HG02852 (cell line): ENCODE data around the gene BTBD9.

Experiments
- ATAC-seq: cut with Tn5 transposase; IDR thresholded peaks from one replicate; pipeline ENCODE4 v1.9.1; 2021; ENCODE audit warnings: mild to moderate bottlenecking, moderate library complexity; ENCODE audit not compliant: unreplicated experiment

Gene BTBD9

GRCh38 chr6:38185244-38185643 is 454.5 kb downstream of the BTBD9 start:
- no peak for ATAC-seq

- no peak for ATAC-seq
These were observed 455.1 kb downstream of the BTBD9 start for GRCh38 chr6:38184585-38185080.

- no peak for ATAC-seq
These were observed 455.7 kb downstream of the BTBD9 start for GRCh38 chr6:38183856-38184584.

GRCh38 chr6:38182426-38182825 is 457.3 kb downstream of the BTBD9 start:
- no peak for ATAC-seq

- ATAC-seq, result no peak
These were observed 459.1 kb downstream of the BTBD9 start for GRCh38 chr6:38180586-38180985.

DNA sequence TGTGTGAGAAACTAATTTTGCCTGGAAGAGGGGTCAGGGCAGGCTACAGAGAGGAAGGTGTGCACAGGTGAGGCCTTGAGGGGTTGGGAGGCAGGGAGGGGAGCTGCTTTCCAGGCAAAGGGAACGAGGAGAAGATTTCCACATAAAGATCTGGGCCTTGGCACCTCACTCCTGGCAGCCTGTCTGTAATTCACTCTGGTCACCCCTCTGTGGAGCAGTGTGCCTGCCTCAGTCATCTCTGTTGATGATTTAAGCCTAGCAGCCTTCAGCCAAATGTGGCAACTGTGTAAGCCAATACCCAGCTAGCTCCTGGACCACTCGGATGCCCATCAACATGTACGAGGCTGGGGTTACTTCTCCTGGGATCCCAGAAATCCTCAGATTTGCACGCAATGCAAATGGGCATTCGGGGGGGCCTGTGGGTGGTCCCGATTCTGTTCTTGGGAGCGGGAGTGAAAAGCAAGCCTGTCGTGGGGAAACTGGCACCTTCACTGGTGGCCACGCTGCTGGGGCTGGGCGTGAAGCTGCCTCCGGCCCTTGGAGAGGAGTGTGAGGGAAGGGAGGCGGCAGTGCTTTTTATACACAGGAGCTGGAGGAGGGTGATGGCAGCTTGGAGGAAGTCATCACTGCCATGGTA is 459.8 kb downstream of the BTBD9 start:
- ATAC-seq, result no peak

- no peak for ATAC-seq
These were observed 460.4 kb downstream of the BTBD9 start for GRCh38 chr6:38179300-38179699.

DNA sequence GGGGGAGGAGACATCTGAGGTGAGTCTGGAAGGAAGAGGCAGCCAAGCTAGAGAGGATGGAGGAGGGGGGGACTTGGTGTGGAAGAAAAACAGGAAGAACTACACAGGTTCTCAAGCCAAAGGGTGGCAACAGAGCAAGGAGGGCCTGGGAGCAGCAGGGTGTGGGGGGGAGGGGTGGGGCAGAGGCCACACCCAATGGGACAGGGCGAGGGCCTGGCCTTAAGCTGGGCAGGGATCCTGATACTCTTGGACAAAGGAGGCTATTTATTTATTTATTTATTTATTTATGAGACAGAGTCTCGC is 461.2 kb downstream of the BTBD9 start:
- ATAC-seq, result no peak

DNA sequence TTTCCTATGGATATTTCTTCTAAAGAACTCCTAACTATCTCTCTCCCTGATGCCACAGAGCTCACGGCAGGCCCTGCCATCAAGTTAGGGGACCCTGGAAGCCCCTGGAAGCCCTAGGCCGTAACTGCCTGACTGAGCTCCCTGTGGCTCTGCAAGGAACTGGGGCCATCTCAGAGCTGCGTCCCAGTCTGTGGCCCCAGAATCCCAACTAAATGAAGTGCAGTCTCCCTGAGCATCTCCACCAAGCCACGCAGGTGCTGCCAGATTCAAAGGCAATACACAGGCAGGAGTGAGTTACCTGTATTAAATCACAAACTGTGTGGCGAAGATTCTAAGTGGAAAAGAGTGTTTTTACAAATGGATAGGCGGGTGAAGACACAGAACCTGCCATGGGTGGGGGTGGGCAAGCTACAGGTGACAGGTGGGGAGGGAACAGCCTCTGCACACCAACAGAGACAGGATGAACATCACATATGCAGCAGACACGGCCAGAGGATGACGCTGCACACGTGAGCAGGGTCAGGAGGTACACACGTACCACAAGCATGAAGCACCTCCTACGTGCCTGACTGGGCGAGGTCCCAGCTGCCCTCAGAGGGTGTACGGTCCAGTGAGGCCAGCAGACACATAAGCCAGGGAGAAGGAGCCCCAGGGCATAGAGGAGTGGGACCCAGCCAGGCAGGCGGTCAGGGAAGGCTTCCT is 461.7 kb downstream of the BTBD9 start:
- no peak for ATAC-seq

DNA sequence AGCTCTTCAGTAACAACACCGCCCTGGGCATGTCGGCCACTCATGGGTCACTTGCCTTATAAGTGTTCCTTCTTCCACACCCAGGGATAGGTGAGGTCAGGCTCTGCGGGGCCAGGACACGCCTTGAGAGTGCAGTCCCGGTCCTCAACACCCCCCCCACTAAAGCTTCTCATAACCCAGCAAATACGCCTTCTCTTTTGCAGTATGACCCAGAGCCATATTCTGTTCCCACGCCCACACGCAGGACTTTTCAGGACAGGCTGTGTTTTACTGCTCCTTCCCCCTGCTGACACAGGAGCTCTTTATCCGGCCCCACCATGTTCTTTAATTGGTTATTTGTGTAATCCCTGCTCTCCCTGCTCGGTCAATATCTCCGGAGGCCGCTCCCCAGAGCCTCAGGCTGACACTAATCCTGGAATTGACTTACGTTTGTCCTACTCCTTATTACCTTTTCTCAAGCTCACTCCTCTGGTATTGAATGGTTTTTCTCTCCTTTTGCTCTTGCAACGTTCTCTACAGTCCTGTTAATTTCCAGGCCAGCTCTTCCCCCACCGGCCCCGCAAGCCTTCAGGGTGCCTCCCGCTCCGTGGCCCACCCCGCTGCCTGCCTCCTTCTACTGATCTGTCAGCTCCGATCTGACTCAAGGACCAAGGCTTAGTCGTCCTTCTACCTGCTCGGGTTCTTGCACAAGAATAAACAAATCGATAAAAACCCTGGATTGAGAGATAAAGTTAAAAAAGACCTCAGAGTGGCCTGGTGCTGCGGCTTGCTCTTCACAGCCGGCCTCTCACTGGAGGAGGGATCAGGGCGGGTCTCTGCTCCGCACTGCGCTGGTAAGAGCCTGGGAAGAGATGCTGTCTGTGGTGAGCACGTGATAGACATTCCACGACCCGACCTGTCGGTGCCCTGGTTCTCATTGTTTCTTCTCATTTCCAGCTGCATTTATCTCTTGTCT is 462.7 kb downstream of the BTBD9 start:
- no peak for ATAC-seq

GRCh38 chr6:38175786-38176185 is 463.9 kb downstream of the BTBD9 start:
- no peak for ATAC-seq

- ATAC-seq, result no peak
These were observed 464.8 kb downstream of the BTBD9 start for GRCh38 chr6:38174806-38175495.

DNA sequence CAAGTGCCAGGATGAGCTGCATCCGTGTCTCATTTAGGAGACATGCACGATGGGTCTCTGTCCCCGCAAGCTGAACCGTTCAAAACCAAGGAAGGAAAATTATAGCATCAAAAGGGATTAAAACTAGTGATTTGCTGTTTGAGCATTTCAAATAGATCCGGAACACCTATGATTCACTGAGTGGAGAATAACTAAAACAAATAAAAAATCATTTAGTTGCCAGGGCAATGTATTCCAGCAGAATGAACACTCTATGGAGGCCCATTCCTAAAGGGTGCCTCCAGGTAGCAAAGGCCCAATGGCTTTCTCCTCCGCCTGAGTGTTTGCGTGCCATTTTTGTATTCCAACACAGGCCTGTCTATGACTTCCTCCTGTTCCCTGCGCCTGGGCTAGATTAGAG is 465.4 kb downstream of the BTBD9 start:
- no peak for ATAC-seq

GRCh38 chr6:38173909-38174308 is 465.8 kb downstream of the BTBD9 start:
- ATAC-seq, result no peak

DNA sequence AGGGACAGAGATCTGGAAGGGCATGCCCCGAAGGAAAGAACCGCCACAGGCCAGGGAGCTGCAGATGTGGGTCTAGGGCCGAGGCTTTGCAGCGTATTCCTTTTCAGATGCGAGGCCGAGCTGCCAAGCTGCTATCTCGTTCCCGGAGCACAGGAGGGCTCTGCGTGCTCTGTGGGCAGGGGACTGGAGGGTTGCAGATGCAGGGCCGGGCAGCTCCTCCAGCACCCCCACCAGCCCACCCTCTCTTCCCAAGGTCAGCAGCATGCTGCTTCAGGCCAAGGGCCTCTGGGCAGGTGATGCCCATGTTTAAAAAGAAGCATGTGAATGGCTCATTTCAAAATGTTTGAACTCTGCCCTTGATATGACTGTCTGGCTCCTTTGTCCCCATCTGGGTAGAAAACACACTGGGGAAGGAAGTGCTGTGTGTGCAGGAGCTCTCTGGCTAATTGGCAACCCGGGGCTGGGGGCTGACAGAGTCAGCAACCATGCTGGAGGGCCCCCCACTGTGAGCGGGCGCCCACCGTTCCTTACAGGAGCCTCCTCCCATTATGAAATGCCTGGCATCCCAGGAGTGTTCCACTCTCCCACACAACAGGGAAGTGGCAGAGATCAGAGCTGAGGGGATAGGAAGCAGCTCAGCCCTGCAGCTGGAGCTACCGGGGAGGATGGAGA is 466.9 kb downstream of the BTBD9 start:
- ATAC-seq, result no peak

- ATAC-seq, result no peak
These were observed 467.6 kb downstream of the BTBD9 start for GRCh38 chr6:38171997-38172738.

GRCh38 chr6:38170666-38171355 is 468.9 kb downstream of the BTBD9 start:
- ATAC-seq, result no peak

GRCh38 chr6:38169977-38170526 is 469.7 kb downstream of the BTBD9 start:
- no peak for ATAC-seq
